HG02938 (cell line): ENCODE measurements around the gene GMDS.

Experiments used
- ATAC-seq: cut with Tn5 transposase; IDR thresholded peaks from one replicate; pipeline ENCODE4 v1.9.1; 2021; ENCODE audit warnings: mild to moderate bottlenecking, moderate library complexity; ENCODE audit not compliant: unreplicated experiment

GMDS gene

GRCh38 chr6:2209226-2209809, 36.1 kb downstream of the GMDS start:
- peak; percentile 62 for ATAC-seq

- no peak for ATAC-seq
Measured at GRCh38 chr6:2208468-2208867, 36.9 kb downstream of the GMDS start.

- no peak for ATAC-seq
Measured at GRCh38 chr6:2205396-2205795, 40.0 kb downstream of the GMDS start.

- no peak for ATAC-seq
Measured at GRCh38 chr6:2204272-2204671, 41.1 kb downstream of the GMDS start.

GRCh38 chr6:2203264-2203663, 42.1 kb downstream of the GMDS start:
- no peak for ATAC-seq

- ATAC-seq: no peak
Measured at GRCh38 chr6:2197984-2198383, 47.4 kb downstream of the GMDS start.

- ATAC-seq: no peak
Measured at GRCh38 chr6:2197177-2197671, 48.2 kb downstream of the GMDS start.

- ATAC-seq: no peak
Measured at GRCh38 chr6:2196079-2196679, 49.2 kb downstream of the GMDS start.

- no peak for ATAC-seq
Measured at GRCh38 chr6:2194643-2195042, 50.8 kb downstream of the GMDS start.

- ATAC-seq: no peak
Measured at GRCh38 chr6:2193931-2194330, 51.5 kb downstream of the GMDS start.

GRCh38 chr6:2192976-2193375, 52.4 kb downstream of the GMDS start:
- no peak for ATAC-seq

- ATAC-seq: no peak
Measured at GRCh38 chr6:2191390-2191740, 54.0 kb downstream of the GMDS start.

- ATAC-seq: no peak
Measured at GRCh38 chr6:2190661-2191389, 54.6 kb downstream of the GMDS start.

GRCh38 chr6:2188856-2189384, 56.5 kb downstream of the GMDS start:
- ATAC-seq: no peak

- ATAC-seq: no peak
Measured at GRCh38 chr6:2188397-2188796, 57.0 kb downstream of the GMDS start.

- no peak for ATAC-seq
Measured at GRCh38 chr6:2187826-2188225, 57.6 kb downstream of the GMDS start.

GRCh38 chr6:2186516-2186915, 58.9 kb downstream of the GMDS start:
- ATAC-seq: peak; percentile 79

- ATAC-seq: no peak
Measured at GRCh38 chr6:2185466-2185865, 59.9 kb downstream of the GMDS start.

- no peak for ATAC-seq
Measured at GRCh38 chr6:2184700-2185455, 60.5 kb downstream of the GMDS start.

- ATAC-seq: no peak
Measured at GRCh38 chr6:2183752-2184151, 61.7 kb downstream of the GMDS start.

- no peak for ATAC-seq
Measured at GRCh38 chr6:2183246-2183645, 62.2 kb downstream of the GMDS start.
